ENCODE measurements around the gene BGLAP. TPM values are rescaled to one million over a fixed set of nuclear protein-coding genes. Genes with fewer than 3 reads are reported as not detected.

The BGLAP gene
- total RNA-seq, 1 experiment from 2014 or later, result 0.50 TPM

DNA sequence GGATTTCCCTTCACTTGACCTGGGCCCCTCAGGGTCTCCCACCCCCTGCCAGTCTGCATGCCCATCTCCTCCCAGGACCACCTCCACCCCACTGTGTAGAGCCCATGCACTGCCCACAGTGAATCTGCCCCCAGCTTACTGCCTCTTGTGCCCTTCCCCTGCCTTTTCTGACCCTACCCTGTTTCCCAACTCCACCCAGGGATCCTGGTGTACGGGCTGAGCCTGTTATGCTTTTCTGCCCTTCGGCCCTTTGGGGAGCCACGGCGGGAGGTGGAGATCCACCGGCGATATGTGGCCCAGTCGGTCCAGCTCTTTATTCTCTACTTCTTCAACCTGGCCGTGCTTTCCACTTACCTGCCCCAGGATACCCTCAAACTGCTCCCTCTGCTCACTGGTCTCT lies 44.1 kb downstream of the BGLAP start:
- no peak for DNase-seq (ENCODE audit: extremely low read depth, low read depth)

GRCh38 chr1:156289857-156290256 lies 47.9 kb downstream of the BGLAP start:
- DNase-seq (ENCODE audit: extremely low read depth, low read depth), result no peak

DNA sequence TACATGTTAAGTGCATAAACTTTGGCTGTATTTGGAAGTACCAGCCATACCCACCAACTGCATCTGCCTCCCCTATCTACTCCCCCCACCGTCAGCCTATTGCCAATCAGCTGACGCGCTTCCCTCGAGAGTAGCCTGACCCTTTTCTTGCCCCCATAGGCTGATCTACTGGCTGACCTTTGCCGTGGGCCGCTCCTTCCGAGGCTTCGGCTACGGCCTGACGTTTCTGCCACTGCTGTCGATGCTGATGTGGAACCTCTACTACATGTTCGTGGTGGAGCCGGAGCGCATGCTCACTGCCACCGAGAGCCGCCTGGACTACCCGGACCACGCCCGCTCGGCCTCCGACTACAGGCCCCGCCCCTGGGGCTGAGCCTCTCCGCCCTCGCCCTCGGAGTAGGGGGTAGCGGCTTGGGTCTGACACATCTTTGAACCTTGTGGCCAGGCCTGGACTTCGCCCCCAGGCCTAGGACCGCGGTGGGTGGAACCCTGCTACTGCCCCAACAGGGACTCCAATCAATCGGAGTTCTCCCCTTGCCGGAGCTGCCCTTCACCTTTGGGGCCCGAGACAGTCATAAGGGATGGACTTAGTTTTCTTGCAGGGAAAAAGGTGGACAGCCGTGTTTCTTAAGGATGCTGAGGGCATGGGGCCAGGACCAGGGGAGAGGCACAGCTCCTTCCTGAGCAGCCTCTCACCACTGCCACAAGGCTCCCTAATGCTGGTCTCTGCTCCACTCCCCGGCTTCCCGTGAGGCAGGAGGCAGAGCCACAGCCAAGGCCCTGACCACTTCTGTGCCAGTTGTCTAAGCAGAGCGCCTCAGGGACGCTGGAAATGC lies 49.5 kb downstream of the BGLAP start:
- peak; percentile 75 for DNase-seq (ENCODE audit: extremely low read depth, low read depth)

Small RNA genes lying within 50 kb of the gene (small RNA-seq; reads per million reads assigned to genes)
- 0 to 0.06 reads per million in 2 experiments for gene RF00568

Other genes starting within 250 kb of the BGLAP start
- 487 and 490 TPM in 2 replicates for gene SSR2, start 221.2 kb upstream of the BGLAP start, total RNA-seq (2014; rRNA removed; shearing (Covaris generic))
- 44.6 and 45.5 TPM in 2 replicates for gene UBQLN4, start 188.4 kb upstream of the BGLAP start, total RNA-seq (2014; rRNA removed; shearing (Covaris generic))
- gene LAMTOR2, start 187.4 kb upstream of the BGLAP start, total RNA-seq (2014; rRNA removed; shearing (Covaris generic)), result 93.6 and 97.6 TPM in 2 replicates
- gene RAB25, start 181.0 kb upstream of the BGLAP start, total RNA-seq (2014; rRNA removed; shearing (Covaris generic)), result not detected in 2 replicates
- gene MEX3A, start 159.7 kb upstream of the BGLAP start, total RNA-seq (2014; rRNA removed; shearing (Covaris generic)), result 2.8 and 3.0 TPM in 2 replicates
- gene LMNA, start 127.5 kb upstream of the BGLAP start, total RNA-seq (2014; rRNA removed; shearing (Covaris generic)), result 315 and 336 TPM in 2 replicates
- 0.10 and 0.29 TPM in 2 replicates for gene SEMA4A, start 88.6 kb upstream of the BGLAP start, total RNA-seq (2014; rRNA removed; shearing (Covaris generic))
- gene SLC25A44, start 48.1 kb upstream of the BGLAP start, total RNA-seq (2014; rRNA removed; shearing (Covaris generic)), result 18.4 and 19.1 TPM in 2 replicates
- gene PMF1, start 29.2 kb upstream of the BGLAP start, total RNA-seq (2014; rRNA removed; shearing (Covaris generic)), result 47.5 and 59.2 TPM in 2 replicates
- gene PAQR6, start 5.9 kb downstream of the BGLAP start, total RNA-seq (2014; rRNA removed; shearing (Covaris generic)), result 1.4 and 2.5 TPM in 2 replicates
- 74.7 and 79.8 TPM in 2 replicates for gene SMG5, start 40.6 kb downstream of the BGLAP start, total RNA-seq (2014; rRNA removed; shearing (Covaris generic))
- 11.3 and 13.3 TPM in 2 replicates for gene TMEM79, start 42.1 kb downstream of the BGLAP start, total RNA-seq (2014; rRNA removed; shearing (Covaris generic))
- 50.5 and 62.2 TPM in 2 replicates for gene GLMP, start 53.5 kb downstream of the BGLAP start, total RNA-seq (2014; rRNA removed; shearing (Covaris generic))
- gene VHLL, start 57.1 kb downstream of the BGLAP start, total RNA-seq (2014; rRNA removed; shearing (Covaris generic)), result not detected in 2 replicates
- 507 and 571 TPM in 2 replicates for gene CCT3, start 96.1 kb downstream of the BGLAP start, total RNA-seq (2014; rRNA removed; shearing (Covaris generic))
- gene TSACC, start 96.3 kb downstream of the BGLAP start, total RNA-seq (2014; rRNA removed; shearing (Covaris generic)), result 0.67 and 1.4 TPM in 2 replicates
- gene RHBG, start 127.0 kb downstream of the BGLAP start, total RNA-seq (2014; rRNA removed; shearing (Covaris generic)), result not detected in 2 replicates

All from NCI-H460 (cell line).